GM10847 (cell line): Measurements from ENCODE around the gene NTHL1.

Source experiments
- POLR2A ChIP-seq: IDR thresholded peaks from 2 replicates; pipeline ENCODE4 v1.6.1; 2011; ENCODE audit not compliant: insufficient read length; ENCODE audit errors: extremely low read depth

The NTHL1 gene

DNA sequence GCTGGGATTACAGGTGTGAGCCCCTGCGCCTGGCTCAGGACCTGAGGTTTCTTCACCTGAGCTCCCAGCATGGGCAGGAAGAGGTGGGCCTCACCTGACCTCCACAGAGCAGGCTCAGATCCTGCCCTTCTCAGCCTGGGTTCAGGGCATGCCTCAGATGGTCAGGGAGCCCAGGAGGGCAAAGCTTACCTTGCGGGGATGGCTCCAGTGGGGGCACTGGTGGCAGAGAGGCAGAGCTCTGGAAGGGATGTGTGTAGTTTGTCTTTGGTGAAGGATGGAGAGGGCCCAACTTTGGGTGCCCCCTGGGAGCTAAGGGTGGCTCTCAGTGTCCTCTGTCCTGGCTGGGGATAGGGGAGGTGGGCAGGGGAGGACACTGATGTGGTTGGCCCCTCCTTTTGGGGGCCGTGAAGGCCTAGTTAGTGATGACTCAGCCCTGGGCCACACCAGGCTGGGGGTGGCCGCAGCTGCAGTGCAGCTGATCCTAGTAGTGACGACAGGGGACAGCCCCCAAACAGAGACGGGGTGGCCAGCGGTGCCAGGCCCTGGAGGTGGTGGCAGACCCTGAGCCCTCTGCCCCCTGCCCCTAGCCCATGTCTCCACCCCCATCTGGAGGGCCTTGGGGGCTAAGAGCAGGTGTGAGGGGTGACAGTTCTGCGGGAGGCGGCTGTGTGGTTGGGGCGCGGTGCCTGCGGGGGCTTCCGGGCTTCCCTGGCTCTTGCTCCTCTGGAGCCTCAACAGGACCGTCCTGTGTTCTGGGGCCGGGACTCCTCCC, 15.2 kb downstream of the NTHL1 start:
- no peak for TF ChIP-seq POLR2A

DNA sequence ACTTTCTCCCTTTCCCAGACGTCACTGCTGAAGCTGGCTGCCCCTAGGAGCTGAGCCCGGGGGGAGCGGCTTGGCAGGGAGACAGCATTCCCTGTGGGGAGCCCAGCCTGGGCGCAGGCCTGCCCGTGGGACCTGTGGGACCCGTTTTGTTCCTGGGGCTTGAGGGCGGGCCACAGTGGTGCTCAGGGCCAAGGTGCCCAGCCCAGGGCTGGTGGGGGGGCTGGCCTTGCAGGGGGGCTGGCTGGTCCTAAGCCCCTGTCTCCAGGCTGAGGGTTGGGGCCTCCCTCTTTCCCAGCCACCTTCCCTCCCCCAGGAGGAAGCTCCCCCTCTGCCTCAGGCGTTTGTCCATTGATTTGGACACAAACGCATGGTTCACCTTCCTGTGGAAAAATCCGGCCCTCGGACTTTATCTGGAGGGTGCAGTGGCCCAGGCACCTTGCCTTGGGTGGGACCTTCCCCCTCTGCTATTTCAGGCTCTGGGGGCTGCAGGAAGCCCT, 16.5 kb downstream of the NTHL1 start:
- TF ChIP-seq POLR2A: no peak

DNA sequence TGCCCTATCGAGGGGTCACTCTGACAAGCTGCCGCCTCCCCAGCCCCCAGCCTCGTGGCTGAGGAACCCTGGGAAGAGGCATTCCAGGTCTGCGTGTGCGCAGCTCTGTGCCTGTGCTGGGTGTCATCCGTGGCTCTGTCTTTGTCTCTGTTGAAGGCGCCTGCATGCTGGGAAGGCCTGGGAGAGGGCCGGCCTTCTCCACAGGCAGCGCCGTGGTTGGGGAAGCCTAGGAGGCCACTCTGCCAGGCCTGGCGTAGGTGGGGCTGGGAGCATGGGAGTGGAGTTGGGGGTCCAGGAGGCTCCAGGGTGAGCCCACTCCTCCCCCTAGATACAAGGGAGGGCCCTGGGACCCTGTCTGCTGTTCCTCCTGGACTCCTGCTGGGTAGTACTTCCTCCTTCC, 17.6 kb downstream of the NTHL1 start:
- TF ChIP-seq POLR2A: no peak

DNA sequence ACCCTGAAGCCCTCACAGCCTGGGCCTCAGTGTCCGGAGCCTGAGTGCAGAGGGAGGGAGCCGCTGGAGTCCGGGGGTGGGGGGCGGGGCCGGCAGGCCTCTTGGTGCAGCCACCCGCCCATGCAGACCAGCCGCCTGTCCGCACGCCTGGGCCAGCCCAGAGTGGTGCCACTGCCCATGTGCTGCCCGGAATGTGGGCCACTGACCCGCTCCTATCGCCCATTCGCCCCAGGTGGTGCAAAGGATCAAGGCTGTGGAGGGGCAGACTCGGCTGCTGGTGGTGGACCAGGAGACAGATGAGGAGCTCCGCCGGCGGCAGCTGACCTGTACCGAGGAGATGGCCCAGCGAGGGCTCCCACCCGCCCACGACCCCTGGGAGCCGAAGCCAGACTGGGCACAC, 18.3 kb downstream of the NTHL1 start:
- TF ChIP-seq POLR2A: no peak

DNA sequence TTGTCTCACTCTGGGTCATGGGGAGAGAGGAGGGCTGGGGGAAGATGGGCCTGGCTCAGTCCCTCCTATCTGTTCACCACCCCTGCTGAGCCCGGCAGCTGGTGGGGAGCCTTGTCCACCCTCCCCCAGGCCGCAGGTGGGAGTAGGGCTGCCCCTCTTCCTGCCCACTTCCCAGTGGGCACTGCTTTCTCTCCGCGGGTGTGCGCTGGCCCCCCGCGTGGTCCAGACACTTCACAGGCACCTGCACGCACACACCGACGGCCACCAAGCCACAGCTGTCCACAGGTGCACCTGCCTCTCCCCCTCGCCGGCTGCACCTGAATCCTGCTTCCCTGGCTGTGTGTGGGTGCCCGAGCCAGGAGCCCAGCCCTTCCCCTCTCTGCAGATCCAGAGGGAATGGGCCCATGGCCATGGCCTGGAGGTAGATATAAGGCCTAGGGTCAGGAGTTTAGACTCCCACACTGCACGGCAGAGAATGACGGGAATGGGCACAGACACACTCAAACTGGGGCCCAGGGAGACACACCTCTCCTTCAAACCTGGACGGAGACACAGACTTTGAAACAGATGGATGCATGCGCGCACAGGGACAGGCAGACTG, 18.9 kb downstream of the NTHL1 start:
- TF ChIP-seq POLR2A: no peak

DNA sequence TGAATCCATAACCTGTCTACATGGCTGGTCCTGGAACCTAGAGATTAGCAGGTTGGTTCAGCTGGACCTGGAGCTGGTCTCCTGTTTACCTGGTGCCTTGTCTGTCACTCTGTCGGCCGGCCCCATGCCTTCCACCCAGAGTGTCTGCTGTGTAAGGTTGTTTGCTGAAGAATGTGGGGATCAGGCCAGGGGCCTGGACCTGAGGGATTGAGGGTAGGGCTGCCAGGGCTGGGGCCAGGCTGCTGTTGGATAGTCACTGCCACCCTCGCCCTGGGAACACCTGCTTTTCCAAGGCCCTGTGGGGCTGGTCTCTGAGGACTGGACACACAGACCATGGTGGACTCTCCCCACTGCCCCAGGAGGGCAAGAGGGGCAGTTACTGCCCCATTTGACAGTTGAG, 19.5 kb downstream of the NTHL1 start:
- TF ChIP-seq POLR2A: no peak

DNA sequence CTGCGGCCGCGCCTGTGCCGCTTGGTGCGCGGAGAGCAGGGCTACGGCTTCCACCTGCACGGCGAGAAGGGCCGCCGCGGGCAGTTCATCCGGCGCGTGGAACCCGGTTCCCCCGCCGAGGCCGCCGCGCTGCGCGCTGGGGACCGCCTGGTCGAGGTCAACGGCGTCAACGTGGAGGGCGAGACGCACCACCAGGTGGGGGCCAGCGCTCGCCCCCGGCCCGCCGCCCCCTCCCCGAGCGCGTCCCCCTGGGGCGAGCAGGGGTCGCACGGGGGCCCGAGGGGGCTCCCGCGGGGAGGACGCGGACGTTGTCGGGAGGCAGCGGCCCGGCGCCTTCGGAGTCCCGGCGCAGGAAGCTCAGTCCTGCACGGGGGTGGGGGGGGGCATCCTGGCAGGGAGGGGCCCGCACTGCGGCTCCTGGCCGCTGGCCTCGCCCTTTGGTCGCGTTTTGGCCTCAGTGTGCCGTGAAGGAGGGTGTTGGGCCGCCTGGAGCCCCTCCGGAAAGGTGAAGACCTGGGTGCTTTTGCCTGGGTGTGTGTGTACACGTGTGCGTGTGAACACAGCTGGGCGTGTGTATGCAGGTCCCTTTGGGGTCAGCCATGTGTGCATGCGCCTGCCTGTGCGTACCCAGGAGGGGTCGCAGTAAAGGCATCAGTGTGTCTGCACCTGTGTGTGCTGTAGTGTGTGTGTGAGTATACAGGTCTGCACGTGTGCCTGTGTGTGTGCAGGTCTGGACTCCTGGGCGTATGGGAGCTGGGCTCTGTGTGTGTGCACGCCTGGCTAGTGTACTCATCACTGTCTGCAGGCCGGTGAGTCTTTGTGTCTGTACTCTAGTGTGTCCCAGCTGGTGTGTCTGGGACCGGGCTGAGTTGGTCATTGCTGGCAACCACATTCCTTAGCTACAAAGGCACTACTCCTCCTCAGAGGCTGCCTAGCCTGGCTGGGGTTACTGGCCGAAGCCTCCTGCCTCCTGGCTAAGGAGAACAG, 20.3 kb downstream of the NTHL1 start:
- TF ChIP-seq POLR2A: no peak

DNA sequence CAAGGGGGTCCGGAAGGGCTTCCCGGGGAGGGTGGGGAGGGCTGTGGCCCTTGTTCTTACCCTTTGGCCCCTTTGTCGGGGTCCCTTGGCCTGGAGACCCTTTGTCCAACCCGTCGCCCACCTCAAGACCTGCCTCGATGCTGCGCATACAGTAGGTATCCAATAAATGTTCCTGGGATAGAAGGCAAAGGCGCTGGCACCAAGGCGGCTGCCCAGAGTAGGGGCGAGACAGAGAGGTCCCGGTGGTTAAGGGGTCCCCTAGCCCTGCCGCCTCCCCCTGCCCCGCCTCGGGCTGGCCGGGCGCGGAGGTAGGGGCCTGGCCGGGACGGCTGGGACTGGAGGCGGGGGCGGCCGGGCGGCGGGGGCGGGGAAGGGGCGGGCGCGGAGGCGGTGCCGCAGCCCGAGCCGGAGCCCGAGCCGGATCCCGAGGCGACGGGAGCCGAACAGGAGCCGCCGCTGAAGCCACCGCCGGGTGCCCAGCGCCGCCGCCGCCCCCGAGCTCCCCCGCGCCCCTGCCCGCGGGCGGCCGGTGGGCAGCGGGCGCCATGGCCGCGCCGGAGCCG, 21.1 kb downstream of the NTHL1 start, which contains the start of gene NHERF2:
TSS of gene NHERF2 (plus strand) at position 442 of the 563 bp plus-strand sequence. CDS start at position 546, 104 bp downstream.
- TF ChIP-seq POLR2A: no peak

DNA sequence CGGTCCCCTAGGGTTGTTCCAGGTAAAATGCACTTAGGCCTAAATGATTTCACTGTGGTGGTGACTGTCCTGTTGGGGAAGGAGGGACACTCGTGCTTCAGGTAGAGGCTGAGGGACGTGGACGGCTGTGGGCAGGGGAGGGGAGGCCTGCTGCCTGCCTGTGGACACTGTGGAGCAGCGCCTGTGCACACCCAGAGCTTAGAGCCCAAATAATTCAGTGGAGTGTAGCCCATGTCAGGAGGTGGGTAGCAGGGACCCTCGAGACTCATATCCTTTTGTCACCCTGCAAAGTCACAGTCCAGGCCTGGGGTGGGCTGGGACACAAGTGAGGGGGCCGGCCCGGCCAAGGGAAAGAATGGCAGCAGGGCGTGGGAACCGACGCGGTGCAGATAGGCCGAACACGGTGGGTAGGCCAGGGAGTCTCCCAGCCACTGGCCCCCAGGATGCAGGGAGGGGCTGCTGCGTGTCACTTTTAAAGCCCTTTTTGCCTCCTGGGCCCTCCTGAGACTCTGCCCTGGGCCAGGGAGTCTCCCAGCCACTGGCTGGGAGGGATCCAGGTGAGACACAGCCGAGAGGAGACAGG, 21.7 kb downstream of the NTHL1 start:
- TF ChIP-seq POLR2A: no peak

DNA sequence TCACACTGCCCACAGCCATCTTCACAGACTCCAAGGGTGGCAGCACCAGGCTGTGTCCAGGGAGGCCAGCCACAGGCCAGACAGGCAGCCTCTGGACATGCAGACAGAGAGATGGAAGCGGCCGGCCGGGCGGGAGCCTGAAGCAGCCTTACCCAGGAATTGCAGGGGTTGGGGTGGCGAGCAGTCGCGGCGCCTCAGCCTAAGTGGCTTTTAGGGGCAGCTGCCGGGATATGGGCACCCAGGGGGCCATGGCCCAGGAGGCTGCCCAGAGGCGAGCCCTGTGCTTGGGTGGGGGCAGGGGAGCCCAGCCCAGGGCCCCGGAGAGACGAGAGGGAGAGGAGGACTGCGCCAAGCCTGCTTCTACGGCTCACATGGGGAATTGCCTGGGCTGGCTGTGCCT, 22.4 kb downstream of the NTHL1 start:
- TF ChIP-seq POLR2A: no peak

DNA sequence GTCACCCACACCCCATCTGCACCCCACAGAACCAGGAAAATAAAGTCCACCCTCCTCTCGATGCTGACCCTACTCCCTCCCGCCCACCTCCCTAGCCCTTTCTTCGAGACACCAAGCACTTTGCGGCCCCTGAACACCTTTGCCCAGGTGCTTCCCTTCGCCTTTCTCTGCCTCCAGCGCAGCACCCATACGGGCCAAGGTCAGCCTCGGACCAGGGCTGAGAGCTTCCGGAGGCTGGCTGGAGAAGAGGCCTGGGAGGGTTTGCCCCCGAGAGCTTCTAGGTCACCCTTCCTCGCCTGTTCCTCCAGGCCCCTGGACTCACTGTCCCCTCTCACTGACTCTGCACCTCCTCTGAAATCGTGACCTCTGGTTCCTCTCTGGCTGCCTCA, 23.6 kb downstream of the NTHL1 start:
- TF ChIP-seq POLR2A: no peak

DNA sequence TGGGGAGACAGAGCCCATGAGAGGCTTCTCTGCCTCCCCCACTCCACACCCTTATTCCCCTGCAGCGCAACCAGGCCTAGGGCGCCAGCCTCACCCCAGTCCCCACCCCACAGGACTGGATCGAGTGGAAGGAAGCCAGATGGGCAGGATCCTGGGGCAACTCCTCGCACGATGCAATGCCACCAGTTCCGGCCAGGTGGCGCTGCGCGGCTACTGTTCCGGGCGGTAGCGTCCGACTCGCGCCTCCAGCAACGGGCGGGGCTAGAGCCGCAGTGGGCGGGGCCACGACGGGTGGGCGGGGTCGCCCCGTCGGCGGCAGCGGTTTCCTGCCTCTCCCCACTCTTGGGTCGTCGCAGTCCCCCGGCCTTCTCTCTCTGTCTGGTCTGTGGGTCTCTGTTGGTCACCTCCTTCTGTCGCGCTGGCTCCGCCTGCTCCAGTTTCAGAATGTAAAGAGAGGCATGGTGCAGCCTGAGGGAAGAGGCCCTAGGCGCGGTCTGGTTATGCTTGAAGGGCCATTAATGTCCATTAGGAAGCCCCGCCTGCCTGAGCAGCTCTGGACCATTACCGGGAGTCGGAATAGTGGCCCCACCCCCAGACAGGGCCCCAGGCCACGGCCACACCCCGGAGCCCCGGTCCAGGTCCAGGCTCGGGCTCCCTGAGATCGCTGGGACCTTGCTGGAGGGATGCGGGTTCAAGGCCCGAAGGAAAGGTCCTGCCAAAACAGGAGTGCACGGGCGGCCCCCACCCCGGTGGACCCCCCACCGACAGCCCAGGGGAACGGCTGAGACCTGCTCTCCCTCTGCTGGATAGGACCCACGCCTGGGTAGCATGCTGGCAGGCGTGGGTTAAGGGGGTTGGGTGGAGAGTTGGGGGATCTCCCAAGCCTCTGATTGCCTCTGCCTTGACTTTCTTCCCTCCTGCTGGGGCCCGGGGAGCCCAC, 24.3 kb downstream of the NTHL1 start:
- TF ChIP-seq POLR2A: no peak

DNA sequence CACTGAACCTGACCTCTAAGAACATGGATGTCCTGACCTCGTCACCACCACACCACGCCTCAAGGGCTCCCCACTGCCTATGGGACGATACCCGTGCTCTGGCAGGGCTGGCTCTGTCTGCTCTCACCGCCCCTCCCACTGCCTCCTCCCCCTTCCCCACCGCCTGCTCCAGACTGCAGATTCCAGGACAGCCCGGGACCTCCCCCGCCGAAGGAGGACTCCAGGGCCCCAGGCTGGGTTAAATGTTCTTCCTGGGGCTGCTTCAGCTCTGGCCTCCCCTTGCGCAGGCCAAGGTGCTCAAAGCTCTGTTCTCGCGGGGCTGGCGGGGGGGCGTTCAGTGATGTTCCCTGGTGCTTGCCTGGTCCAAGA, 24.9 kb downstream of the NTHL1 start:
- no peak for TF ChIP-seq POLR2A
